Thyroid gland (tissue), 4 donors: ENCODE results near the gene UBE2O. TPM values are rescaled to one million over a fixed set of nuclear protein-coding genes. Genes with fewer than 3 reads are reported as not detected.

Experiments used
- DNase-seq, 2 donors: peaks; one replicate each; pipeline ENCODE4 v3.0.0-alpha.2; 2019
- H3K27ac ChIP-seq, 3 donors: fragments of 200-600 bp; sonication (generic); 1 replicate in 2 of 3; 2 replicates in 1 of 3; pipeline ENCODE4 v1.5.1; 2016 to 2019; ENCODE audit warnings: mild to moderate bottlenecking in 1 of 3, moderate library complexity in 1 of 3
- H3K27me3 ChIP-seq: fragments of 200-600 bp; sonication (generic); one replicate; pipeline ENCODE4 v1.5.1; 2019
- H3K36me3 ChIP-seq, 2 donors: fragments of 200-600 bp; sonication (generic); one replicate each; pipeline ENCODE4 v1.5.1; 2016 to 2019
- H3K4me1 ChIP-seq, 2 donors: fragments of 200-600 bp; sonication (generic); one replicate each; pipeline ENCODE4 v1.5.1; 2017 to 2019
- H3K4me3 ChIP-seq, 3 donors: fragments of 200-600 bp; sonication (generic); replicated peaks in 1 of 3; 1 replicate in 2 of 3; 2 replicates in 1 of 3; pipeline ENCODE4 v1.5.1; 2016; ENCODE audit warnings: mild to moderate bottlenecking in 1 of 3
- H3K9me3 ChIP-seq: fragments of 200-600 bp; sonication (generic); one replicate; pipeline ENCODE4 v1.5.1; 2017
- POLR2A ChIP-seq, 2 donors: fragments of 450-650 bp; IDR thresholded peaks; one replicate each; pipeline ENCODE4 v1.6.1; 2017; ENCODE audit warnings: antibody characterized with exemption in 2 of 2, mild to moderate bottlenecking in 2 of 2, moderate library complexity in 1 of 2
- WGBS, 2 donors: methylation state at CpG; one replicate each; pipeline ENCODE4 v1.1.5; 2017; 5-methylcytosine and 5-hydroxymethylcytosine counted together
- intact Hi-C: fragments of 100-400 bp; cut with DNase I; formaldehyde crosslinking; loops from one replicate; pipeline ENCODE4 v1.15.1; 2023
- total RNA-seq, 4 donors: library from RNA; depleted of rRNA; stranded (reverse); fragments of >200 nt; gene quantifications; one replicate each; pipeline ENCODE4 v1.2.3, GENCODE V29; 2016
- TF ChIP-seq, protein P1 (sequence below), 6 experiments: fragments of 200-600 bp in 3 of 6; fragments of 450-650 bp in 3 of 6; sonication (generic) in 3 of 6; IDR thresholded peaks; one replicate each; pipeline ENCODE4 v1.5.1; 2016 to 2019; ENCODE audit warnings: antibody characterized with exemption in 6 of 6, mild to moderate bottlenecking in 2 of 6, inconsistent platforms in 1 of 6, moderate library complexity in 1 of 6

Gene UBE2O
- total RNA-seq, 4 donors from 2014 or later: 26.3 to 47.9 (median 37.3) TPM

DNA sequence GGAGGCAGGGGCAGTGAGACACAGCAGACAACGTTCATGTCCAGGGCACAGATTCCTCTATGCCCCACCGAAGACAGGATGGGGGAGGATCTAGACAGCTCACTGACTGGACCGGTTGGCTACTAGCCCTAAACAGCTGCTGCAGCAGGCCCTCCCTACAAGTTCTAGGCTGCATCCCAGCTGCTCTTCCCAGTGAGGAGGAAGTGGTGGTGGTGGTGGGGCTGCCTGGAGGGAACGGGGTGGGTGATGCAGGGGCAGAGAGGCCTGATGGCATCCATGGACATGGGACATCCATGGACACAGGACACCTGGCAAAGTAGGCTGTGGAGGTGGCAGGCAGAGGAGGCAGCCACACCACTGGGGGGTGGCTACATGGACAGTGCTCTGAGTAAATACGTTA lies 50.2 kb downstream of the UBE2O start:
- Histone ChIP-seq H3K36me3 (peaks cover 51% of the 10 kb centered on the region in 2 donors), H3K27ac (no peak overlapping the region), H3K9me3 (no peaks in the 10 kb centered on the region), H3K27me3 (no peaks in the 10 kb centered on the region), H3K4me3 (no peak overlapping the region), H3K4me1 (peaks cover 0 to 18% of the 10 kb centered on the region in 2 donors)
- no peak for DNase-seq
- intact Hi-C loops: loop anchor here (10.0 kb wide), 1 partner anchor 278 kb away; no protein-coding TSS in a partner anchor
- WGBS, 2 donors: 82 to 93% methylated on average over 5 of the region's 5 CpGs
- TF ChIP-seq, protein P1, sequence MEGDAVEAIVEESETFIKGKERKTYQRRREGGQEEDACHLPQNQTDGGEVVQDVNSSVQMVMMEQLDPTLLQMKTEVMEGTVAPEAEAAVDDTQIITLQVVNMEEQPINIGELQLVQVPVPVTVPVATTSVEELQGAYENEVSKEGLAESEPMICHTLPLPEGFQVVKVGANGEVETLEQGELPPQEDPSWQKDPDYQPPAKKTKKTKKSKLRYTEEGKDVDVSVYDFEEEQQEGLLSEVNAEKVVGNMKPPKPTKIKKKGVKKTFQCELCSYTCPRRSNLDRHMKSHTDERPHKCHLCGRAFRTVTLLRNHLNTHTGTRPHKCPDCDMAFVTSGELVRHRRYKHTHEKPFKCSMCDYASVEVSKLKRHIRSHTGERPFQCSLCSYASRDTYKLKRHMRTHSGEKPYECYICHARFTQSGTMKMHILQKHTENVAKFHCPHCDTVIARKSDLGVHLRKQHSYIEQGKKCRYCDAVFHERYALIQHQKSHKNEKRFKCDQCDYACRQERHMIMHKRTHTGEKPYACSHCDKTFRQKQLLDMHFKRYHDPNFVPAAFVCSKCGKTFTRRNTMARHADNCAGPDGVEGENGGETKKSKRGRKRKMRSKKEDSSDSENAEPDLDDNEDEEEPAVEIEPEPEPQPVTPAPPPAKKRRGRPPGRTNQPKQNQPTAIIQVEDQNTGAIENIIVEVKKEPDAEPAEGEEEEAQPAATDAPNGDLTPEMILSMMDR (IDR thresholded peaks at IDR 0.05): no peak
- TF ChIP-seq POLR2A (IDR thresholded peaks at IDR 0.05): no peak

DNA sequence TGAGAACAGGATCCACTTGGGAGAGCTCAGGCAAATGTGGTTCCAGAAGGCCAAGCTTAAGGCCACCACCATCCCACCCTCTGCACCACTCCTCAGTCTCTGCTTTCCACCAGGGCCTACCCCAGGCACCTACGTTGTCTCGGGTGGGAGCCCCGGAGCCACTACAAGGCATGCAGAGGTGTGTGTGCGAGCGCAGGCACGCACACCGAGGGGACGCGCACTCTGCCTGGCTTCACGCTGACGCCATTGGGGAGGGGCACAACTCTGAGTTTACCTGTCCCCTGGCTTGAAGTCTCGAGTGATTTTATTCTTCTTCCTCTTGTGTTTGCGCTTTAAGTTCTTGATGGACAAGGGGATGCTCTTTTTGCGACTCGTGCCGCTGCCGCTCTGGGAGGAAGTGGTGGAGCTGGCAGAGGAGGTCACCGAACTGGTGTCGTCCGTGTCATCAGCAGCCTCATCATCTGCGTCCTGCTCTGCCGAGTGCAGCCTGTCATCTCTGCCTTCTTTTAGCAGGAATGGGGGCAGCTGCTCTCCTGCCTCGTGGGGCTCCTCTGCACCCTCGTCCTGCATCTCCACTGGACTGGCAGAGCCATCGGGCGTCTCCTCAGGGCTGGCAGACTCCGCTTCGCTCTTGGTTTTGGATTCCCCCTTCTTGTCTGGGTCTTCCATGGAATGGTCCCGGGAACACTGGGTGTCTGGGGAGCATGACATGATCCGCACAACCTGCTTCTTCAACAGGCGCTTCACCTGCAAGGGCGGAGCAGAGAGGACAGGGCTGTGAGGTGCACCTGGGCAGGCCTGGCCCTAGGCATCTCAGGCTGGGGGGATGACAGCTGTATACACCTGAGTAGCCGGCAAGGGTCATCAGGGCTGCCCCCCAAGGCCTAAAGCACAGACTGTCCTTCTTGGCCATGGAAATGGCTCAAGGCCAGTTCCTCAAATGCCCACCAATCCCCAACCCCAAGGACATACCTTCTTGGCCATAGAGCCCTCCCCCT lies 53.5 kb downstream of the UBE2O start:
- TF ChIP-seq POLR2A (IDR thresholded peaks at IDR 0.05): no peak
- TF ChIP-seq, protein P1 (IDR thresholded peaks at IDR 0.05): no peak
- peaks cover under 1 to 17% of the 10 kb centered on the region in 2 donors for H3K4me1 ChIP-seq
- intact Hi-C loops: loop anchor here (2.0 to 10.0 kb wide), 2 partner anchors 95 to 275 kb away; no protein-coding TSS in a partner anchor
- 94 to 96% methylated on average over 27 to 33 of the region's 33 CpGs for WGBS, 2 donors
- no peak overlapping the region for H3K4me3 ChIP-seq
- H3K27ac ChIP-seq: no peak overlapping the region
- no peak for DNase-seq
- H3K36me3 ChIP-seq: peaks cover 60 to 65% of the 10 kb centered on the region in 2 donors
- H3K9me3 ChIP-seq: no peaks in the 10 kb centered on the region
- H3K27me3 ChIP-seq: no peaks in the 10 kb centered on the region

DNA sequence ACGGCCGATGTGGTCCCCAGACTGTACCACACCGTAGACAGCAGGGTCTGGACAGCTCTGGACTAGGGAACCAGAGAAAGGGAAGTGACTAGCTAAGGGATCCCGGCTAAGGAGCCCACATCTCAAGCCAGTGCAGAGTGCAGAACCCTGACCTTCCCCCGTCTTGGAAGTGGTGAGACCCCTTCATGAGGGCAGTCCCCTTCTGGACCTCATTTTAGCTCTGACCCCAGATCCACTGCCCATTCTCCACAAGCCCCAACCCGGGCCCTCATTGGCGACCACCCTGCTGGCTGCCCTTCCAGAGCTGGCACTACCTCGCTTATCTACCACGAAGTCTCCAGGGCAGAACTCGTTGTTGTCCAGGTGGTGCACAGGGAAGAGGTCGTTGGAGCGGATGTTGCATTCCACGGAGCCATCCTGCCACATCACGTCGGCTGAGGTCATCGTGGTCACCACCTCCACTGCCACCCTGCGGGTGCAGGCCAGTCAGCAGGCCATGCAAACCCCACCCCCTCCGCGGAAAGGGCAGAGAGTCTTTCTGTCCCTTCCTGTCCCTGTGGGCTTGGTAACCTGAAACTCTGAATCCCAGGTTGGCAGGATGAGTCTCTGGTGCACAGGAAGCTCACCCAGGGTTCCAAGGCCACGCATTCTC lies 54.3 kb downstream of the UBE2O start:
- Histone ChIP-seq H3K4me3 (no peak overlapping the region), H3K9me3 (no peaks in the 10 kb centered on the region), H3K27me3 (no peaks in the 10 kb centered on the region), H3K27ac (no peak overlapping the region), H3K36me3 (peaks cover 57 to 60% of the 10 kb centered on the region in 2 donors), H3K4me1 (peaks cover 8 to 25% of the 10 kb centered on the region in 2 donors)
- DNase-seq: peak; percentile 35 to 64
- TF ChIP-seq, protein P1 (IDR thresholded peaks at IDR 0.05): no peak
- no peak for TF ChIP-seq POLR2A (IDR thresholded peaks at IDR 0.05)
- intact Hi-C loops: loop anchor here (2.0 kb wide), 1 partner anchor 94 kb away; no protein-coding TSS in a partner anchor
- 64 to 80% methylated on average over 14 to 16 of the region's 20 CpGs for WGBS, 2 donors

DNA sequence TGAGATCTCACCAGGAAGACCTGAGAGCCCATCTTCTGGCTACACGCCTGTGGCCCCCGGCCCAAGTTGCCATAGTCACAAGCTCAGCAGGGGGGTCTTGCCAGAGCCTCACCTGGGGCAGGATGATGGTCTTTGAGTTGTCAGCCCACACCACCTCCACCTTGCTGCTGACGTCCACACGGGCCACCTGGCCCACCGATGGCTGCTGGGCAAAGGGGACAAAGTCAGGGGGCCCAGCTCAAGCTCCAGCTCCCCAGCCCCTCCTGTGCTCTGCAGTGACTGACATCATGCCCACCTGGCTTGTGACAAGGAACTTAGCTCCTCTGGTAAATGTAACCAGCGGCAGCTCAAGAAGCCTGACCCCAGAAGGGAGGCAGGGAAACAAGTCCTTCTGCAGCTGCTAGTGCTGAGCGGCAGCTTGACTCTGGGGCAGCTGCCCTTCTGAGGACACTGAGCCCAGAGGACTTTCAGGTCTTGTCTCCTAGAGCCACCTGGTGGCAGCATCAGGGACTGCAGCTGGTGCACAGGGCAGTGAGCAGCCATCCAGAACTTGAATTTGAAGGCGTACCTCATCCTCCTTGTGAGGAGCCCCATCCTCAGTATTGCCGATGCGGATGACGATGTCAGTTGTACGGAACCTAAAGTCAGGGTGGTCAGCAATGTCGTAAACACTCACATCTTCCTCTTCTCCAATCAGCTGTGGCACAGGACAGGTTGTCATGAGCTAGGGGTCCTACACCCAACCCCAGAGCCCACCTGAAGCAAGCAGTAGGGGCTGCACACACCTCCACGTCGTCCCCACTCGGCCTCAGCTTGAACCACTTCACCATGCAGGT lies 55.0 kb downstream of the UBE2O start:
- peak overlapping the region in 1 of 3 donors; percentile 22 for H3K27ac ChIP-seq
- 64 to 69% methylated on average over 6 to 16 of the region's 16 CpGs for WGBS, 2 donors

More for the DNA sequence above, 55.0 kb downstream of the UBE2O start:
- peak; percentile 91 to 95 for DNase-seq
- no peaks in the 10 kb centered on the region for H3K27me3 ChIP-seq
- no peak overlapping the region for H3K4me3 ChIP-seq
- H3K4me1 ChIP-seq: peaks cover 13 to 33% of the 10 kb centered on the region in 2 donors
- no peak for TF ChIP-seq POLR2A (IDR thresholded peaks at IDR 0.05)
- TF ChIP-seq, protein P1 (IDR thresholded peaks at IDR 0.05): peak; percentile 96 to 98 (median 98)
- peaks cover 57 to 59% of the 10 kb centered on the region in 2 donors for H3K36me3 ChIP-seq
- intact Hi-C loops: loop anchor here (2.0 kb wide), 1 partner anchor 93 kb away; no protein-coding TSS in a partner anchor
- H3K9me3 ChIP-seq: no peaks in the 10 kb centered on the region
